Caco-2 (cell line): Measurements from ENCODE around the gene SRMS. TPM values are rescaled to one million over a fixed set of nuclear protein-coding genes. Genes with fewer than 3 reads are reported as not detected.

Experiments used
- BruUV-seq: library from RNA; stranded (reverse); fragments of 400-500 nt; replicated peaks from 2 replicates; lab custom pipeline; 2021; lab: Mats Ljungman, UMichigan
- CTCF ChIA-PET: fragments of 300-600 bp; sonication (Branson Sonifier 250); formaldehyde crosslinking; loops from one replicate; lab custom pipeline; 2022; ENCODE audit warnings: antibody characterized with exemption; lab: Charles Lee
- POLR2A ChIA-PET: fragments of 300-600 bp; sonication (Branson Sonifier 250); formaldehyde crosslinking; loops from one replicate; lab custom pipeline; 2022; ENCODE audit warnings: antibody characterized with exemption; lab: Charles Lee
- DNase-seq, 2 experiments: peaks; one replicate each; pipeline versions ENCODE4 v3.0.0 to v3.0.0-alpha.2; 2020 to 2022
- H3K27me3 ChIP-seq: replicated peaks from 2 replicates; pipeline ENCODE4 v1.6.0; 2011; ENCODE audit warnings: low read length; ENCODE audit not compliant: control insufficient read depth, insufficient read depth
- H3K36me3 ChIP-seq: 2 replicates; pipeline ENCODE4 v1.5.1; 2011; ENCODE audit warnings: low read length; ENCODE audit not compliant: control insufficient read depth, insufficient read depth
- H3K4me1 ChIP-seq: fragments of 250-450 bp; sonication (Bioruptor Pico); 2 replicates; pipeline ENCODE4 v1.5.1; 2020; ENCODE audit warnings: mild to moderate bottlenecking
- H3K4me3 ChIP-seq: 2 replicates; pipeline ENCODE4 v1.5.1; 2011; ENCODE audit warnings: low read depth, mild to moderate bottlenecking, control low read depth, low read length
- H3K9me3 ChIP-seq: fragments of 250-450 bp; sonication (Bioruptor Pico); 2 replicates; pipeline ENCODE4 v1.5.1; 2020; ENCODE audit warnings: mild to moderate bottlenecking, moderate library complexity
- H3K27ac Mint-ChIP-seq: one replicate; pipeline ENCODE4 v1.8.0; 2022; ENCODE audit warnings: mixed read lengths; ENCODE audit not compliant: unreplicated experiment
- H3K27me3 Mint-ChIP-seq: one replicate; pipeline ENCODE4 v1.8.0; 2022; ENCODE audit warnings: mixed read lengths; ENCODE audit not compliant: insufficient read depth, unreplicated experiment
- H3K36me3 Mint-ChIP-seq: one replicate; pipeline ENCODE4 v1.8.0; 2022; ENCODE audit warnings: mild to moderate bottlenecking, mixed read lengths; ENCODE audit not compliant: insufficient read depth, unreplicated experiment
- H3K4me1 Mint-ChIP-seq: one replicate; pipeline ENCODE4 v1.8.0; 2022; ENCODE audit warnings: low read depth, mixed read lengths; ENCODE audit not compliant: unreplicated experiment
- H3K4me3 Mint-ChIP-seq: one replicate; pipeline ENCODE4 v1.8.0; 2022; ENCODE audit warnings: mild to moderate bottlenecking, moderate library complexity, mixed read lengths; ENCODE audit not compliant: unreplicated experiment
- H3K9me3 Mint-ChIP-seq: one replicate; pipeline ENCODE4 v1.8.0; 2022; ENCODE audit warnings: mixed read lengths; ENCODE audit not compliant: unreplicated experiment
- intact Hi-C: fragments of 100-400 bp; cut with micrococcal nuclease; formaldehyde crosslinking; loops from one replicate; pipeline ENCODE4 v1.10.0; 2022; ENCODE audit not compliant: unreplicated experiment
- total RNA-seq: library from RNA; stranded (reverse); gene quantifications from 2 replicates; pipeline ENCODE4 v1.2.3, GENCODE V29; 2022
- TF ChIP-seq, protein P1 (sequence below), 2 experiments: fragments of 200-600 bp in 1 of 2; IDR thresholded peaks; 1 replicate in 1 of 2; 2 replicates in 1 of 2; pipeline versions ENCODE4 v1.5.1 to v1.8.0; 2011 to 2022; ENCODE audit warnings: antibody characterized with exemption in 1 of 2, control low read depth in 1 of 2, inconsistent platforms in 1 of 2, low read depth in 1 of 2, low read length in 1 of 2, mild to moderate bottlenecking in 1 of 2, moderate library complexity in 1 of 2; ENCODE audit not compliant: insufficient read depth in 1 of 2, severe bottlenecking in 1 of 2, unreplicated experiment in 1 of 2

The SRMS gene
- total RNA-seq, 1 experiment from 2014 or later, result not detected

DNA sequence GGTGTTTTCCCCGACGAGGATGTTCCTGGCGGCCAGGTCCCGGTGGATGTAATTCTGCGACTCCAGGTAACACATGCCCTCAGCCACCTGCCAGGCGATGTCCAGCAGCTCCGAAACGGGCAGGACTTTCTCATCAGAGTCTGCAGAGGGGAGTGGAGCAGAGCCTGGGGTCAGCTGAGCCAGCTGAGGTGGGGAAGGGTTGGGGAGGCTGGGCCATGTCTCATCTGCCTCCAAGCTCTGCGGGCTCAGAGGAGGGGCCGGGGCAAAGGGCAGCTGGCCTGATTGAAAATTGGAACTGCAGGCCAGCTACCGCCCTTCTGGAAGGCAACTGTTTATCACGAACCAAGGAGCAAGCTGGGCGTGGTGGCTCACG, 16.8 kb downstream of the SRMS start:
- H3K9me3 Mint-ChIP-seq, result no peaks in the 10 kb centered on the region
- H3K4me3 Mint-ChIP-seq, result no peak overlapping the region
- Histone ChIP-seq H3K4me3 (no peak overlapping the region), H3K9me3 (no peaks in the 10 kb centered on the region), H3K4me1 (peaks cover 30% of the 10 kb centered on the region), H3K36me3 (no peaks in the 10 kb centered on the region), H3K27me3 (no peaks in the 10 kb centered on the region)
- no TSS peak for BruUV-seq
- ChIA-PET POLR2A (interaction anchor here (0.5 to 2.5 kb wide), 2 partner anchors 10 to 50 kb away, joined by 3 to 21 read pairs; partner anchors contain the start of gene PPDPF), CTCF (interaction anchor here (0.5 to 2.5 kb wide), 5 partner anchors 10 to 548 kb away, joined by 3 to 7 read pairs (median 3); partner anchors contain the start of genes PPDPF, RGS19 and SAMD10)
- peaks cover 36% of the 10 kb centered on the region for H3K36me3 Mint-ChIP-seq
- H3K4me1 Mint-ChIP-seq, result no peaks in the 10 kb centered on the region
- DNase-seq, result peak in 1 of 2 experiments; percentile 69
- no peak overlapping the region for H3K27ac Mint-ChIP-seq
- intact Hi-C loops, result no loop called here
- no peaks in the 10 kb centered on the region for H3K27me3 Mint-ChIP-seq
- TF ChIP-seq, protein P1, sequence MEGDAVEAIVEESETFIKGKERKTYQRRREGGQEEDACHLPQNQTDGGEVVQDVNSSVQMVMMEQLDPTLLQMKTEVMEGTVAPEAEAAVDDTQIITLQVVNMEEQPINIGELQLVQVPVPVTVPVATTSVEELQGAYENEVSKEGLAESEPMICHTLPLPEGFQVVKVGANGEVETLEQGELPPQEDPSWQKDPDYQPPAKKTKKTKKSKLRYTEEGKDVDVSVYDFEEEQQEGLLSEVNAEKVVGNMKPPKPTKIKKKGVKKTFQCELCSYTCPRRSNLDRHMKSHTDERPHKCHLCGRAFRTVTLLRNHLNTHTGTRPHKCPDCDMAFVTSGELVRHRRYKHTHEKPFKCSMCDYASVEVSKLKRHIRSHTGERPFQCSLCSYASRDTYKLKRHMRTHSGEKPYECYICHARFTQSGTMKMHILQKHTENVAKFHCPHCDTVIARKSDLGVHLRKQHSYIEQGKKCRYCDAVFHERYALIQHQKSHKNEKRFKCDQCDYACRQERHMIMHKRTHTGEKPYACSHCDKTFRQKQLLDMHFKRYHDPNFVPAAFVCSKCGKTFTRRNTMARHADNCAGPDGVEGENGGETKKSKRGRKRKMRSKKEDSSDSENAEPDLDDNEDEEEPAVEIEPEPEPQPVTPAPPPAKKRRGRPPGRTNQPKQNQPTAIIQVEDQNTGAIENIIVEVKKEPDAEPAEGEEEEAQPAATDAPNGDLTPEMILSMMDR (IDR thresholded peaks at IDR 0.05; ENCODE audit: insufficient read depth in 1 of 2, low read depth in 1 of 2, low read length in 1 of 2, severe bottlenecking in 1 of 2, unreplicated experiment in 1 of 2), result no peak

DNA sequence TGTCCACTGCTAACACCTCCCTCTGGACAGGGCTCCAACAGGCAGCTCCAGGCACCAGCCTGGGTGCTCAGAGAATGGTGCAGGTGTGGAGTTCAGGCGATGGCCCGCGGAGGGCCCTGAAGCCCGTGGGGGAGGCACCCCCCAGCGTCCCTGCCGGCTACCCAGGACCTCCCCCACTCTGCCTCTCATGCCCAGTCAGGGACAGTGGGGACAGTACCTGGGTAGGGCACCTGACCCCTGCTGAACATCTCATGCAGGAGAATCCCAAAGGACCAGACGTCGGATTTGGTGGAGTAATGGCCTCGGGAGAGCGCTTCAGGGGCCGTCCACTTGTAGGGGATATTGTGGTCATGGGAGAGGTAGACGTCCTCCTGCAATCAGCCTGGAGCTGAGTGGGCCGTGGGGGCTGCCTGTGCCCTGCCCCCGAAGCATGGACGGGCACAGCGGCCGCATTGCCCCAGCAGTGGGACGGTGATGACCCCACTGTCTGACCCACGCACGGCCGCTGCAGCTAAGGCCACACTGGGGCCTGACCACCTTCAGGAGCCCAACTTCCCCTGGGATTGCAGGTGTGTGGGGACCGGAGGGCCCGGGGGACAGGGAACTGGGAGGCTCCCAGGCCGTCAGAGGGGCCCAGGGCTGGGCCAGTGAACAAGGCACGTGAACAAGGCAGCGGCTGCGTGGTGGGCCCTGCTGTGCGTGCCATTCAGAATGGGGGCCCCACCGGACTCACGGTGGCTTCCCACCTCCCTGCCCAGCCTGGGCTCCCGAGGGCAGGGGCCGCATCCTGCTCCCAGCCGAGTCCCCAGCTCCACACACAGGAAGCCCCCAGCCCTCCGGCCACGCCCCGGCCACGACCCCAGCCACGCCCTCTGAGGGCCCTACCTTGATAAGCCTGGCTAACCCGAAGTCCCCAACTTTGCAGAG, 17.4 kb downstream of the SRMS start:
- Mint-ChIP-seq H3K9me3 (no peaks in the 10 kb centered on the region), H3K27ac (no peak overlapping the region), H3K4me3 (no peak overlapping the region), H3K4me1 (no peaks in the 10 kb centered on the region), H3K36me3 (peaks cover 42% of the 10 kb centered on the region), H3K27me3 (no peaks in the 10 kb centered on the region)
- Histone ChIP-seq H3K4me1 (peaks cover 27% of the 10 kb centered on the region), H3K9me3 (no peaks in the 10 kb centered on the region), H3K36me3 (no peaks in the 10 kb centered on the region), H3K4me3 (no peak overlapping the region), H3K27me3 (no peaks in the 10 kb centered on the region)
- ChIA-PET CTCF (interaction anchor here (0.6 to 2.5 kb wide), 5 partner anchors 8 to 450 kb away, joined by 3 to 7 read pairs (median 4); partner anchors contain the start of genes PPDPF, PTK6 and SAMD10), POLR2A (interaction anchor here (0.5 to 2.5 kb wide), 4 partner anchors 10 to 335 kb away, joined by 3 to 21 read pairs (median 3); partner anchors contain the start of genes PPDPF and TPD52L2)
- TF ChIP-seq, protein P1 (IDR thresholded peaks at IDR 0.05; ENCODE audit: insufficient read depth in 1 of 2, low read depth in 1 of 2, low read length in 1 of 2, severe bottlenecking in 1 of 2, unreplicated experiment in 1 of 2), result no peak
- DNase-seq, result no peak
- no TSS peak for BruUV-seq
- intact Hi-C loops, result no loop called here

DNA sequence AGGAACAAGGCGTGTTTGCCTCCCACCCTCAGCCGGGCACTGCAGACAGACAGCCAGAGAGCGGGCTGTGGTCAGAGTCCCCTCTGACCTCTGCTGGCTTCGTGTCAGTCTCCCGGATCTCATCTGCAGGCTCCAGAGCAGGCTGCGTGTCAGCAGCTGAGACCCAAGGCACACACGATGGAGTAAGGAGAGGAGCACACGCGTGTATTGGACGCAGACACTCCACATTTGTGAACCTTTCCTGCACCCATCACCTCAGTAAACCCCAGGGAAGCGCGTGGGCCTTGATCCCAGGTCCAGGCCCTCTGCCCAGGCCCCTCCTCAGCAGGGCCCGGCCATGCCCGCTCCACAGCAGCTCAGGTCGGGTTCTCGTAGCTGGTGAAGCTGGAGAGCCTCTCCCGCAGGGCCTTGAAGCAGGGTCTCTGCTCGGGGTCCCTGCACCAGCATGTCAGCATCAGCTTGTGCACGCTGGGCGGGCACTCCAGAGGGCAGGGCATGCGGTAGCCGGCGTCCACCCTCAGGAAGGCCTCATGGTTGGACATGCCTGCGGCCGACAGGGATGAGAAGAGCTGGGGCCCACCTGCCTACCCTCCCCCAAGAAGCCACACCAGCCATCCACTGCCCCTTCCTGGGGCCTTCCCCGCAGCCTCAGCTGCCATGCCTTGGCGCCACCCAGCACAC, 18.2 kb downstream of the SRMS start:
- Mint-ChIP-seq H3K36me3 (peaks cover 50% of the 10 kb centered on the region), H3K27ac (no peak overlapping the region), H3K27me3 (no peaks in the 10 kb centered on the region), H3K4me1 (no peaks in the 10 kb centered on the region), H3K4me3 (no peak overlapping the region), H3K9me3 (no peaks in the 10 kb centered on the region)
- H3K4me3 ChIP-seq, result no peak overlapping the region
- CTCF ChIA-PET, result interaction anchor here (0.6 to 2.5 kb wide), 5 partner anchors 8 to 450 kb away, joined by 3 to 7 read pairs (median 4); partner anchors contain the start of genes PPDPF, PTK6 and SAMD10
- H3K27me3 ChIP-seq, result no peaks in the 10 kb centered on the region
- intact Hi-C loops, result no loop called here
- H3K4me1 ChIP-seq, result peaks cover 19% of the 10 kb centered on the region
- no TSS peak for BruUV-seq
- no peaks in the 10 kb centered on the region for H3K36me3 ChIP-seq
- TF ChIP-seq, protein P1 (IDR thresholded peaks at IDR 0.05; ENCODE audit: insufficient read depth in 1 of 2, low read depth in 1 of 2, low read length in 1 of 2, severe bottlenecking in 1 of 2, unreplicated experiment in 1 of 2), result no peak
- POLR2A ChIA-PET, result interaction anchor here (0.5 to 2.5 kb wide), 7 partner anchors 9 to 1245 kb away, joined by 3 to 21 read pairs (median 8); partner anchors contain the start of genes HELZ2, PPDPF and TPD52L2
- DNase-seq, result no peak
- H3K9me3 ChIP-seq, result no peaks in the 10 kb centered on the region
